Measurements from ENCODE around the gene CAPNS1.

Gene CAPNS1

GRCh38 chr19:36139473-36140303 is at the start of gene CAPNS1:
Gene CAPNS1 (plus strand): TSS chr19:36140066. CDS start chr19:36141012, 946 bp downstream.
- peak; percentile 81 for DNase-seq (ENCODE audit: low read depth)

- no peak for DNase-seq (ENCODE audit: low read depth)
Measured at GRCh38 chr19:36090910-36091695, 48.8 kb upstream of the CAPNS1 start.

GRCh38 chr19:36092566-36092965 is 47.3 kb upstream of the CAPNS1 start:
- no peak for DNase-seq (ENCODE audit: low read depth)

- no peak for DNase-seq (ENCODE audit: low read depth)
Measured at GRCh38 chr19:36093146-36093662, 46.7 kb upstream of the CAPNS1 start.

GRCh38 chr19:36093687-36094086 is 46.2 kb upstream of the CAPNS1 start:
- DNase-seq (ENCODE audit: low read depth): no peak

- no peak for DNase-seq (ENCODE audit: low read depth)
Measured at GRCh38 chr19:36097036-36097435, 42.8 kb upstream of the CAPNS1 start.

- DNase-seq (ENCODE audit: low read depth): no peak
Measured at GRCh38 chr19:36099166-36099785, 40.6 kb upstream of the CAPNS1 start.

GRCh38 chr19:36100476-36100875 is 39.4 kb upstream of the CAPNS1 start:
- DNase-seq (ENCODE audit: low read depth): no peak

- no peak for DNase-seq (ENCODE audit: low read depth)
Measured at GRCh38 chr19:36101550-36102327, 38.1 kb upstream of the CAPNS1 start.

- no peak for DNase-seq (ENCODE audit: low read depth)
Measured at GRCh38 chr19:36103040-36103626, 36.7 kb upstream of the CAPNS1 start.

GRCh38 chr19:36103842-36104552 is 35.9 kb upstream of the CAPNS1 start:
- no peak for DNase-seq (ENCODE audit: low read depth)

GRCh38 chr19:36106441-36106840 is 33.4 kb upstream of the CAPNS1 start:
- DNase-seq (ENCODE audit: low read depth): no peak

GRCh38 chr19:36106991-36107390 is 32.9 kb upstream of the CAPNS1 start:
- DNase-seq (ENCODE audit: low read depth): no peak

GRCh38 chr19:36108684-36109083 is 31.2 kb upstream of the CAPNS1 start:
- no peak for DNase-seq (ENCODE audit: low read depth)

- DNase-seq (ENCODE audit: low read depth): no peak
Measured at GRCh38 chr19:36110487-36111199, 29.2 kb upstream of the CAPNS1 start, which contains the start of gene OVOL3. Gene OVOL3 (plus strand): TSS chr19:36111143. CDS start chr19:36111203, 60 bp downstream.

GRCh38 chr19:36111200-36111539 is 28.7 kb upstream of the CAPNS1 start:
- DNase-seq (ENCODE audit: low read depth): no peak

GRCh38 chr19:36112678-36113077 is 27.2 kb upstream of the CAPNS1 start:
- DNase-seq (ENCODE audit: low read depth): no peak

GRCh38 chr19:36113425-36113824 is 26.4 kb upstream of the CAPNS1 start:
- DNase-seq (ENCODE audit: low read depth): no peak

GRCh38 chr19:36113894-36114720 is 25.8 kb upstream of the CAPNS1 start:
- peak; percentile 15 for DNase-seq (ENCODE audit: low read depth)
